Activated CD4-positive, alpha-beta T cell treated with anti-CD3 and anti-CD28 coated beads for 1 hour (primary cell): Measurements from ENCODE around the gene VDR.
A peak's percentile ranks its signal among the peaks of the same experiment; 100 is the strongest.

ENCODE experiments used
- DNase-seq: peaks from one replicate; pipeline ENCODE4 v3.0.0-alpha.2; 2020

VDR gene

GRCh38 chr12:47904713-47905709, at the start of gene VDR:
TSS of gene VDR (minus strand) at chr12:47904994. CDS start at chr12:47879113, 25,881 bp downstream.
- peak; percentile 51 for DNase-seq

GRCh38 chr12:47954058-47954457, 49.3 kb upstream of the VDR start:
- DNase-seq = no peak

- DNase-seq = no peak
Measured at GRCh38 chr12:47950856-47951468, 46.2 kb upstream of the VDR start.

GRCh38 chr12:47949441-47950341, 44.9 kb upstream of the VDR start:
- DNase-seq = peak; percentile 17

GRCh38 chr12:47947341-47947740, 42.5 kb upstream of the VDR start:
- DNase-seq = no peak

- DNase-seq = no peak
Measured at GRCh38 chr12:47946413-47947323, 41.9 kb upstream of the VDR start.

GRCh38 chr12:47945341-47945728, 40.5 kb upstream of the VDR start:
- DNase-seq = no peak

GRCh38 chr12:47944685-47945340, 40.0 kb upstream of the VDR start:
- no peak for DNase-seq

- DNase-seq = no peak
Measured at GRCh38 chr12:47943623-47944340, 39.0 kb upstream of the VDR start.

- no peak for DNase-seq
Measured at GRCh38 chr12:47942614-47943225, 37.9 kb upstream of the VDR start.

GRCh38 chr12:47941871-47942613, 37.2 kb upstream of the VDR start:
- DNase-seq = peak; percentile 24

GRCh38 chr12:47941475-47941780, 36.6 kb upstream of the VDR start:
- no peak for DNase-seq

- DNase-seq = no peak
Measured at GRCh38 chr12:47940773-47941474, 36.1 kb upstream of the VDR start.

GRCh38 chr12:47939009-47939601, 34.3 kb upstream of the VDR start:
- DNase-seq = no peak

- DNase-seq = no peak
Measured at GRCh38 chr12:47938594-47938993, 33.8 kb upstream of the VDR start.

GRCh38 chr12:47938093-47938492, 33.3 kb upstream of the VDR start:
- no peak for DNase-seq

- no peak for DNase-seq
Measured at GRCh38 chr12:47935184-47935583, 30.4 kb upstream of the VDR start.

GRCh38 chr12:47931187-47931586, 26.4 kb upstream of the VDR start:
- no peak for DNase-seq

GRCh38 chr12:47930634-47931033, 25.8 kb upstream of the VDR start:
- DNase-seq = no peak
